HCT116 (cell line): ENCODE results near the gene HAP1. TPM values are rescaled to one million over a fixed set of nuclear protein-coding genes. Genes with fewer than 3 reads are reported as not detected.

ENCODE experiments used
- ATAC-seq: fragments of 200-7000 bp; cut with Tn5 transposase; 2 replicates; pipeline ENCODE4 v1.9.1; 2020; ENCODE audit warnings: mild to moderate bottlenecking, moderate library complexity
- BruUV-seq: library from RNA; stranded (reverse); fragments of 400-500 nt; replicated peaks from 2 replicates; lab custom pipeline; 2021; lab: Mats Ljungman, UMichigan
- CTCF ChIA-PET: fragments of 300-600 bp; sonication (Branson Sonifier 250); formaldehyde crosslinking; loops from one replicate; lab custom pipeline; 2021; ENCODE audit warnings: antibody characterized with exemption; lab: Charles Lee
- POLR2A ChIA-PET: fragments of 300-600, 350-600 bp; sonication (Branson Sonifier 250); formaldehyde crosslinking; loops from one replicate; lab custom pipeline; 2021; ENCODE audit warnings: antibody characterized with exemption; lab: Charles Lee
- RAD21 ChIA-PET, 2 experiments: fragments of 300-600 bp; sonication (Branson Sonifier 250); formaldehyde crosslinking; loops; one replicate each; lab custom pipeline; 2023; ENCODE audit warnings: low total read pairs in 2 of 2; ENCODE audit not compliant: uncharacterized antibody in 2 of 2, unreplicated experiment in 2 of 2, low non-redundant PET in 1 of 2; lab: Charles Lee
- DNase-seq: peaks from one replicate; pipeline ENCODE4 v3.0.0-alpha.2; 2010; ENCODE audit warnings: low read depth, low spot score
- H2AFZ ChIP-seq: fragments of 200-600 bp; shearing (Covaris generic), sonication (generic); 2 replicates; pipeline ENCODE4 v1.6.1; 2017; ENCODE audit warnings: low read depth, mixed run types, mixed read lengths, antibody characterized with exemption, low read length; ENCODE audit not compliant: poor library complexity, severe bottlenecking
- H3K27ac ChIP-seq: 2 replicates; pipeline ENCODE4 v1.5.1; 2012; ENCODE audit warnings: low read depth, low read length
- H3K27me3 ChIP-seq: fragments of 200-600 bp; sonication (generic); 2 replicates; pipeline ENCODE4 v1.6.1; 2016; ENCODE audit warnings: mixed run types, low read length, mixed read lengths; ENCODE audit not compliant: insufficient read depth
- H3K36me3 ChIP-seq, 2 experiments: fragments of 200-500 bp in 1 of 2; fragments of 200-600 bp in 1 of 2; sonication (Bioruptor generic) in 1 of 2; sonication (generic) in 1 of 2; 2 replicates each; pipeline versions ENCODE4 v1.5.1 to v1.6.1; 2014 to 2016; ENCODE audit warnings: low read length in 2 of 2, inconsistent platforms in 1 of 2, mixed read lengths in 1 of 2, mixed run types in 1 of 2; ENCODE audit not compliant: insufficient read depth in 2 of 2, control insufficient read depth in 1 of 2
- H3K4me1 ChIP-seq, 2 experiments: fragments of 200-600 bp in 1 of 2; sonication (generic) in 1 of 2; 2 replicates each; pipeline versions ENCODE4 v1.5.1 to v1.6.1; 2012 to 2017; ENCODE audit warnings: low read length in 2 of 2, inconsistent platforms in 1 of 2, mild to moderate bottlenecking in 1 of 2, mixed read lengths in 1 of 2, mixed run types in 1 of 2, moderate library complexity in 1 of 2; ENCODE audit not compliant: insufficient read depth in 2 of 2, control insufficient read depth in 1 of 2
- H3K4me2 ChIP-seq: fragments of 200-600 bp; sonication (generic); 2 replicates; pipeline ENCODE4 v1.6.1; 2017; ENCODE audit warnings: mixed run types, low read length, mixed read lengths
- H3K4me3 ChIP-seq, 2 experiments: fragments of 200-600 bp in 1 of 2; sonication (generic) in 1 of 2; replicated peaks in 1 of 2; 2 replicates each; pipeline ENCODE4 v1.5.1; 2011 to 2016; ENCODE audit warnings: low read length in 2 of 2, control low read depth in 1 of 2, low read depth in 1 of 2, mild to moderate bottlenecking in 1 of 2, mixed read lengths in 1 of 2, mixed run types in 1 of 2
- H3K79me2 ChIP-seq: fragments of 200-600 bp; sonication (generic); 2 replicates; pipeline ENCODE4 v1.6.1; 2017; ENCODE audit warnings: mild to moderate bottlenecking, mixed run types, low read length, moderate library complexity, mixed read lengths; ENCODE audit not compliant: insufficient read depth
- H3K9ac ChIP-seq: fragments of 200-600 bp; sonication (generic); 2 replicates; pipeline ENCODE4 v1.6.1; 2016; ENCODE audit warnings: low read length, mixed read lengths
- H3K9me2 ChIP-seq: fragments of 200-600 bp; sonication (generic), shearing (Covaris generic); 2 replicates; pipeline ENCODE4 v1.6.1; 2017; ENCODE audit warnings: mixed run types, mild to moderate bottlenecking, moderate library complexity; ENCODE audit not compliant: insufficient read depth
- H3K9me3 ChIP-seq, 2 experiments: fragments of 200-500 bp in 1 of 2; fragments of 200-600 bp in 1 of 2; sonication (Bioruptor generic) in 1 of 2; sonication (generic) in 1 of 2; 2 replicates each; pipeline ENCODE4 v1.6.1; 2014 to 2017; ENCODE audit warnings: low read length in 2 of 2, mixed read lengths in 2 of 2, inconsistent platforms in 1 of 2, low read depth in 1 of 2, mild to moderate bottlenecking in 1 of 2, mixed run types in 1 of 2, moderate library complexity in 1 of 2; ENCODE audit not compliant: control insufficient read depth in 1 of 2, insufficient read depth in 1 of 2
- H4K20me1 ChIP-seq: fragments of 200-600 bp; sonication (generic), shearing (Covaris generic); 2 replicates; pipeline ENCODE4 v1.6.1; 2017; ENCODE audit warnings: mixed run types, mild to moderate bottlenecking, moderate library complexity; ENCODE audit not compliant: insufficient read depth
- CBX3 ChIP-seq: IDR thresholded peaks from 2 replicates; pipeline ENCODE4 v1.6.1; 2012; ENCODE audit warnings: low read depth
- CEBPB ChIP-seq: IDR thresholded peaks from 2 replicates; pipeline ENCODE4 v1.6.1; 2012; ENCODE audit warnings: low read depth
- CTCF ChIP-seq, 3 experiments: fragments of 200-600 bp in 1 of 3; sonication (generic) in 1 of 3; IDR thresholded peaks in 2 of 3; conservative IDR thresholded peaks in 1 of 3; 2 replicates each; pipeline ENCODE4 v1.5.1; 2012 to 2017; ENCODE audit warnings: low read depth in 2 of 3, low read length in 2 of 3, antibody characterized with exemption in 1 of 3, borderline replicate concordance in 1 of 3, control low read depth in 1 of 3, mild to moderate bottlenecking in 1 of 3, mixed read lengths in 1 of 3, mixed run types in 1 of 3, moderate library complexity in 1 of 3; ENCODE audit not compliant: insufficient read depth in 1 of 3
- EGR1 ChIP-seq: IDR thresholded peaks from 2 replicates; pipeline ENCODE4 v1.6.1; 2012; ENCODE audit warnings: low read depth
- EZH2phosphoT487 ChIP-seq: fragments of 200-600 bp; IDR thresholded peaks from 2 replicates; pipeline ENCODE4 v1.6.1; 2018; ENCODE audit warnings: antibody characterized with exemption, borderline replicate concordance
- FOSL1 ChIP-seq: IDR thresholded peaks from 2 replicates; pipeline ENCODE4 v1.6.1; 2012; ENCODE audit warnings: low read depth
- JUND ChIP-seq: IDR thresholded peaks from 2 replicates; pipeline ENCODE4 v1.6.1; 2012
- POLR2A ChIP-seq: IDR thresholded peaks from 2 replicates; pipeline ENCODE4 v1.7.0; 2011; ENCODE audit warnings: borderline replicate concordance; ENCODE audit not compliant: insufficient read depth, insufficient read length; ENCODE audit errors: extremely low read depth
- POLR2AphosphoS5 ChIP-seq: IDR thresholded peaks from 2 replicates; pipeline ENCODE4 v1.6.1; 2011; ENCODE audit warnings: mild to moderate bottlenecking, low read depth, low read length, moderate library complexity
- RAD21 ChIP-seq: IDR thresholded peaks from 2 replicates; pipeline ENCODE4 v1.6.1; 2012; ENCODE audit warnings: low read depth, mild to moderate bottlenecking
- SIN3A ChIP-seq: IDR thresholded peaks from 2 replicates; pipeline ENCODE4 v1.6.1; 2012; ENCODE audit warnings: low read depth
- SP1 ChIP-seq: IDR thresholded peaks from 2 replicates; pipeline ENCODE4 v1.6.1; 2012; ENCODE audit warnings: low read depth
- SRF ChIP-seq: IDR thresholded peaks from 2 replicates; pipeline ENCODE4 v1.6.1; 2012; ENCODE audit warnings: low read depth
- TCF7L2 ChIP-seq: IDR thresholded peaks from 2 replicates; pipeline ENCODE4 v1.7.0; 2011; ENCODE audit warnings: borderline replicate concordance, inconsistent platforms; ENCODE audit not compliant: insufficient read depth, insufficient read length; ENCODE audit errors: extremely low read depth
- YY1 ChIP-seq: IDR thresholded peaks from 2 replicates; pipeline ENCODE4 v1.6.1; 2011; ENCODE audit warnings: low read length, low read depth, moderate library complexity, mild to moderate bottlenecking; ENCODE audit not compliant: insufficient replicate concordance; ENCODE audit errors: extremely low read depth
- ZBTB33 ChIP-seq: IDR thresholded peaks from 2 replicates; pipeline ENCODE4 v1.6.1; 2011; ENCODE audit warnings: mild to moderate bottlenecking, low read length, moderate library complexity; ENCODE audit not compliant: insufficient replicate concordance; ENCODE audit errors: extremely low read depth
- ZFX ChIP-seq: fragments of 450-650 bp; IDR thresholded peaks from 2 replicates; pipeline ENCODE4 v1.6.1; 2017
- intact Hi-C: fragments of 100-400 bp; cut with micrococcal nuclease; formaldehyde crosslinking; loops from 2 replicates; pipeline ENCODE4 v1.10.0; 2022
- total RNA-seq: library from RNA; stranded (reverse); gene quantifications from one replicate; pipeline ENCODE4 v1.2.1, GENCODE V29; 2021; ENCODE audit not compliant: unreplicated experiment
- TF ChIP-seq, protein P1 (sequence below): IDR thresholded peaks from 2 replicates; pipeline ENCODE4 v1.6.1; 2012

The HAP1 gene
- total RNA-seq, 1 experiment from 2014 or later: 3.4 TPM

DNA sequence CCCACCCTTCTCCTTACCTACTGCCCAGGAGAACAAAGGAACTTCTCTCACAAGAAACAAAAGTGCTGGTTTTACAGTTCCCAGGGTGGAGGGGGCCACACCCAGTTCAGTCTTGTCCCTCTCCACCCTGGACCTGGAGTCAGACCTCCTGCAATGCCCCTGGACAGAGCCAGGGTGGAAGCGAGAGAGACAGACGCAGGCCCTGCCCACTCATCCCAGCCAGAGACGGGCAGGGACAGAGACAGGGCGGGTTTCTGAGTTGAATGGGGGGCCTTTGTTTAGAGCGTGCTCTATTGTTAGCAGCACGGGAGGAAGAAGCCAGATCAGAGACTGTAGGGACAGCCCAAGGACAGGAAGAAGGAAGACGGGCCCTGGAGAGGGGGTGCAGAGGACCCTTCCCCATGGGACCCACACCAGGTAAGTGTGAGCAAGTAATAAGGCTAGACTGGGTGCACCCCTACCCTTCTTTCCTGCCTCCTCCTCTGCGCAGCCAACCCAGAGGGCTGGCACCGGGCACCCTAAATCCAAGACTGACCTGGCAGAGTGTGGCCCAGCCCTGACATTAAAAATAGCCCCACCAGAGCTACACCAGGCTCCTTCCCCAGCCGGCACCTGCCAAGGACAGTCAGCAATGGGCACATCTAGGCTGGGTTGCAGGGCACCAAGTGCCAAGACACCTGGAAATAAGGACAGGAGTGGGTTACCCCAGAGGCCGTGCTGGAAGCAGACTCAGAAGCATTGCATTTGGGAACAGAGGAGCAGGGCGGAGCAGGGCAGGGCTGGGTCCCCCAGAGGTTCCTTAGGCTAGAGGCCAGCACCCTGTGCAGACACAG is 41.2 kb upstream of the HAP1 start:
- CTCF ChIA-PET: interaction anchor here (3.0 to 3.6 kb wide), 2 partner anchors 10 kb away, joined by 28 to 35 read pairs; partner anchors contain the start of gene JUP
- ATAC-seq: no peak
- H2AFZ ChIP-seq: no peak overlapping the region
- no peak for DNase-seq
- TF ChIP-seq SIN3A (no peak), EGR1 (no peak), RAD21 (no peak), ZFX (no peak), CBX3 (no peak), YY1 (no peak), CEBPB (no peak), POLR2A (no peak), JUND (no peak), SRF (no peak), EZH2phosphoT487 (no peak), POLR2AphosphoS5 (no peak), ZBTB33 (no peak), FOSL1 (no peak), CTCF (IDR thresholded peaks at IDR 0.05 in 2 of 3, conservative IDR thresholded peaks at IDR 0.05 in 1 of 3; ENCODE audit: borderline replicate concordance in 1 of 3, insufficient read depth in 1 of 3, low read depth in 2 of 3, low read length in 2 of 3) (no peak), TCF7L2 (no peak), SP1 (no peak)
- TF ChIP-seq, protein P1, sequence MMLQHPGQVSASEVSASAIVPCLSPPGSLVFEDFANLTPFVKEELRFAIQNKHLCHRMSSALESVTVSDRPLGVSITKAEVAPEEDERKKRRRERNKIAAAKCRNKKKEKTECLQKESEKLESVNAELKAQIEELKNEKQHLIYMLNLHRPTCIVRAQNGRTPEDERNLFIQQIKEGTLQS: no peak
- TF ChIP-seq, all 23 proteins: peak for 0
- no peak overlapping the region; a peak in 1 of 4 replicates for H3K4me3 ChIP-seq
- H4K20me1 ChIP-seq: no peaks in the 10 kb centered on the region
- H3K27ac ChIP-seq: peak overlapping the region; percentile 44
- H3K4me2 ChIP-seq: peak overlapping the region; percentile 86
- peak overlapping the region; percentile 40 for H3K9ac ChIP-seq
- BruUV-seq: no TSS peak
- H3K4me1 ChIP-seq: peaks cover 81 to 90% of the 10 kb centered on the region in 2 experiments
- H3K9me2 ChIP-seq: no peaks in the 10 kb centered on the region
- H3K27me3 ChIP-seq: no peaks in the 10 kb centered on the region
- ChIA-PET POLR2A (interaction anchor here (1.8 to 3.4 kb wide), 3 partner anchors 10 to 25 kb away, joined by 4 to 36 read pairs (median 6); partner anchors contain the start of gene JUP), RAD21 (interaction anchor here in 1 of 2 experiments (0.7 kb wide), 1 partner anchor 25 kb away, joined by 3 read pairs; no protein-coding TSS in a partner anchor)
- H3K79me2 ChIP-seq: peaks cover 76% of the 10 kb centered on the region
- H3K36me3 ChIP-seq: peaks cover 2 to 7% of the 10 kb centered on the region in 2 experiments; a peak in 2 of 4 replicates
- H3K9me3 ChIP-seq: no peaks in the 10 kb centered on the region
- intact Hi-C loops: no loop called here
